HG03064 (cell line): Measurements from ENCODE around the gene DDIAS.
"Not testable (repeated sequence)": the region's sequence is repeated elsewhere in the genome, so short reads cannot be mapped to it uniquely, and the experiment has no call there.

Experiments used
- ATAC-seq: cut with Tn5 transposase; IDR thresholded peaks from one replicate; pipeline ENCODE4 v1.9.1; 2021; ENCODE audit warnings: low read depth; ENCODE audit not compliant: unreplicated experiment

DDIAS gene

GRCh38 chr11:82889133-82890001, 12.2 kb upstream of the DDIAS start:
- ATAC-seq, result no peak

GRCh38 chr11:82890002-82890341, 11.6 kb upstream of the DDIAS start:
- ATAC-seq, result no peak

- ATAC-seq, result no peak
Measured at GRCh38 chr11:82890936-82891335, 10.6 kb upstream of the DDIAS start.

GRCh38 chr11:82892611-82893169, 8.8 kb upstream of the DDIAS start:
- ATAC-seq, result no peak

- no peak for ATAC-seq
Measured at GRCh38 chr11:82895437-82896091, 6.0 kb upstream of the DDIAS start.

GRCh38 chr11:82896183-82896582, 5.4 kb upstream of the DDIAS start:
- no peak for ATAC-seq

- ATAC-seq, result no peak
Measured at GRCh38 chr11:82898241-82898640, 3.3 kb upstream of the DDIAS start.

GRCh38 chr11:82899186-82899820, 2.2 kb upstream of the DDIAS start:
- ATAC-seq, result no peak

GRCh38 chr11:82899957-82900276, 1.6 kb upstream of the DDIAS start:
- no peak for ATAC-seq

- ATAC-seq, result peak; percentile 80
Measured at GRCh38 chr11:82900277-82901164, 1.0 kb upstream of the DDIAS start, which contains the start of gene PRCP. Gene PRCP (minus strand): TSS chr11:82900430. CDS start chr11:82900402, 28 bp downstream.

- ATAC-seq, result no peak
Measured at GRCh38 chr11:82901922-82902485, 468 bp downstream of the DDIAS start.

GRCh38 chr11:82902880-82903279, 1.3 kb downstream of the DDIAS start:
- ATAC-seq, result no peak

- ATAC-seq, result no peak
Measured at GRCh38 chr11:82903843-82904586, 2.5 kb downstream of the DDIAS start.

GRCh38 chr11:82906236-82906635, 4.7 kb downstream of the DDIAS start:
- ATAC-seq, result no peak

- no peak for ATAC-seq
Measured at GRCh38 chr11:82906931-82907330, 5.4 kb downstream of the DDIAS start.

- ATAC-seq, result no peak
Measured at GRCh38 chr11:82907371-82907770, 5.8 kb downstream of the DDIAS start.

- no peak for ATAC-seq
Measured at GRCh38 chr11:82908311-82908710, 6.8 kb downstream of the DDIAS start.

- no peak for ATAC-seq
Measured at GRCh38 chr11:82909015-82909640, 7.6 kb downstream of the DDIAS start.

GRCh38 chr11:82919786-82920185, 18.2 kb downstream of the DDIAS start:
- not testable (repeated sequence) for ATAC-seq
